ENCODE data around the gene SMIM35.

SMIM35 gene

GRCh38 chr11:118108513-118108912, 21.8 kb upstream of the SMIM35 start:
- DNase-seq, result no peak

- no peak for DNase-seq
These were observed 20.1 kb upstream of the SMIM35 start for GRCh38 chr11:118106789-118107335.

GRCh38 chr11:118105657-118106305, 19.0 kb upstream of the SMIM35 start:
- DNase-seq, result no peak

GRCh38 chr11:118104491-118104890, 17.7 kb upstream of the SMIM35 start:
- DNase-seq, result no peak

- DNase-seq, result no peak
These were observed 16.0 kb upstream of the SMIM35 start for GRCh38 chr11:118102721-118103261.

GRCh38 chr11:118100691-118101232, 14.0 kb upstream of the SMIM35 start:
- DNase-seq, result no peak

GRCh38 chr11:118099838-118100556, 13.2 kb upstream of the SMIM35 start:
- no peak for DNase-seq

GRCh38 chr11:118098996-118099837, 12.5 kb upstream of the SMIM35 start:
- no peak for DNase-seq

- DNase-seq, result no peak
These were observed 9.2 kb upstream of the SMIM35 start for GRCh38 chr11:118095967-118096367.

- no peak for DNase-seq
These were observed 8.7 kb upstream of the SMIM35 start for GRCh38 chr11:118095493-118095892.

- no peak for DNase-seq
These were observed 6.3 kb upstream of the SMIM35 start for GRCh38 chr11:118092907-118093571.

- no peak for DNase-seq
These were observed 4.9 kb upstream of the SMIM35 start for GRCh38 chr11:118091690-118092089.

- DNase-seq, result no peak
These were observed 3.9 kb upstream of the SMIM35 start for GRCh38 chr11:118090545-118091162.

- DNase-seq, result peak; percentile 89
These were observed 1.8 kb upstream of the SMIM35 start for GRCh38 chr11:118088531-118088930.

- no peak for DNase-seq
These were observed 1.2 kb upstream of the SMIM35 start for GRCh38 chr11:118087931-118088330.

- DNase-seq, result no peak
These were observed 2.1 kb downstream of the SMIM35 start for GRCh38 chr11:118084656-118085055.

GRCh38 chr11:118084247-118084646, 2.5 kb downstream of the SMIM35 start:
- DNase-seq, result peak; percentile 79

GRCh38 chr11:118082880-118083552, 3.7 kb downstream of the SMIM35 start:
- no peak for DNase-seq

- no peak for DNase-seq
These were observed 5.4 kb downstream of the SMIM35 start for GRCh38 chr11:118081241-118081958.

- no peak for DNase-seq
These were observed 6.5 kb downstream of the SMIM35 start for GRCh38 chr11:118080296-118080695.

All from GDM1 (cell line).